ENCODE results near the gene UHMK1. TPM values are rescaled to one million over a fixed set of nuclear protein-coding genes. Genes with fewer than 3 reads are reported as not detected.
A peak's percentile ranks its signal among the peaks of the same experiment; 100 is the strongest.

Gene UHMK1
- total RNA-seq, 1 donor from 2014 or later: 27.5 TPM

- no peak for DNase-seq (ENCODE audit: extremely low spot score in 2 of 2)
- no peak overlapping the region for H3K4me3 ChIP-seq
- peaks cover 0 to 10% of the 10 kb centered on the region in 2 donors for H3K36me3 ChIP-seq
- H3K27ac ChIP-seq: no peak overlapping the region
- TF ChIP-seq POLR2A (IDR thresholded peaks at IDR 0.05) (no peak), CTCF (IDR thresholded peaks at IDR 0.05) (no peak), POLR2AphosphoS5 (IDR thresholded peaks at IDR 0.05; ENCODE audit: insufficient read depth in 1 of 2, low read depth in 1 of 2) (no peak)
- intact Hi-C loops (cut with DNase I): no loop called here
- H3K9me3 ChIP-seq: no peaks in the 10 kb centered on the region
- H3K4me1 ChIP-seq: peaks cover 51% of the 10 kb centered on the region
- no peaks in the 10 kb centered on the region for H3K27me3 ChIP-seq
These were observed 74.1 kb downstream of the UHMK1 start for GRCh38 chr1:162571696-162572095.

GRCh38 chr1:162573136-162573535, 75.5 kb downstream of the UHMK1 start:
- TF ChIP-seq POLR2AphosphoS5 (IDR thresholded peaks at IDR 0.05; ENCODE audit: insufficient read depth in 1 of 2, low read depth in 1 of 2): no peak
- no peak for TF ChIP-seq CTCF (IDR thresholded peaks at IDR 0.05)
- TF ChIP-seq POLR2A (IDR thresholded peaks at IDR 0.05): no peak
- Histone ChIP-seq H3K27ac (peak overlapping the region; percentile 6), H3K4me3 (no peak overlapping the region), H3K9me3 (no peaks in the 10 kb centered on the region), H3K4me1 (peaks cover 51% of the 10 kb centered on the region), H3K27me3 (no peaks in the 10 kb centered on the region), H3K36me3 (peaks cover 0 to 15% of the 10 kb centered on the region in 2 donors)
- no peak for DNase-seq (ENCODE audit: extremely low spot score in 2 of 2)
- intact Hi-C loops (cut with DNase I): no loop called here

GRCh38 chr1:162578071-162578700, 80.6 kb downstream of the UHMK1 start:
- Histone ChIP-seq H3K27ac (no peak overlapping the region), H3K9me3 (no peaks in the 10 kb centered on the region), H3K36me3 (peaks cover 0 to 46% of the 10 kb centered on the region in 2 donors), H3K4me1 (peaks cover 10% of the 10 kb centered on the region), H3K27me3 (no peaks in the 10 kb centered on the region), H3K4me3 (no peak overlapping the region)
- DNase-seq (ENCODE audit: extremely low spot score in 2 of 2): no peak
- intact Hi-C loops (cut with DNase I): no loop called here
- no peak for TF ChIP-seq CTCF (IDR thresholded peaks at IDR 0.05)
- TF ChIP-seq POLR2A (IDR thresholded peaks at IDR 0.05): no peak
- TF ChIP-seq POLR2AphosphoS5 (IDR thresholded peaks at IDR 0.05; ENCODE audit: insufficient read depth in 1 of 2, low read depth in 1 of 2): no peak

- TF ChIP-seq POLR2A (IDR thresholded peaks at IDR 0.05) (no peak), POLR2AphosphoS5 (IDR thresholded peaks at IDR 0.05; ENCODE audit: insufficient read depth in 1 of 2, low read depth in 1 of 2) (no peak), CTCF (IDR thresholded peaks at IDR 0.05) (no peak)
- H3K36me3 ChIP-seq: peaks cover 0 to 53% of the 10 kb centered on the region in 2 donors
These were observed 81.3 kb downstream of the UHMK1 start for GRCh38 chr1:162578936-162579335.

More at GRCh38 chr1:162578936-162579335, 81.3 kb downstream of the UHMK1 start:
- H3K4me1 ChIP-seq: peaks cover 5% of the 10 kb centered on the region
- no peak overlapping the region for H3K4me3 ChIP-seq
- DNase-seq (ENCODE audit: extremely low spot score in 2 of 2): no peak
- H3K27me3 ChIP-seq: no peaks in the 10 kb centered on the region
- intact Hi-C loops (cut with DNase I): no loop called here
- no peak overlapping the region for H3K27ac ChIP-seq
- H3K9me3 ChIP-seq: no peaks in the 10 kb centered on the region

Small RNAs within 50 kb of the gene (small RNA-seq; reads per million reads assigned to genes)
- not detected for gene UQCRBP2

Other genes with a start within 250 kb of the UHMK1 start
- gene SPATA46, start 121.0 kb upstream of the UHMK1 start, total RNA-seq: not detected
- 2.7 TPM for gene C1orf226, start 116.1 kb upstream of the UHMK1 start, total RNA-seq
- not detected for gene SH2D1B, start 85.7 kb upstream of the UHMK1 start, total RNA-seq
- 118 TPM for gene UAP1, start 63.9 kb downstream of the UHMK1 start, total RNA-seq
- gene DDR2, start 134.6 kb downstream of the UHMK1 start, total RNA-seq: 153 TPM